Pancreas (tissue), 10 donors: Measurements from ENCODE around the gene SCPEP1. TPM values are rescaled to one million over a fixed set of nuclear protein-coding genes. Genes with fewer than 3 reads are reported as not detected.

Source experiments
- ATAC-seq, 4 donors: fragments of 200-7000 bp; cut with Tn5 transposase; one replicate each; pipeline versions ENCODE4 v1.8.0 to v1.9.1; 2020; ENCODE audit warnings: mild to moderate bottlenecking in 4 of 4, moderate library complexity in 4 of 4
- DNase-seq, 6 donors: peaks; one replicate each; pipeline ENCODE4 v3.0.0-alpha.2; 2020
- FAIRE-seq: peaks from 2 replicates; lab custom pipeline; 2012; peaks lifted over from hg19 to GRCh38; lab: Jason Lieb, UNC
- H3K27ac ChIP-seq, 4 donors: fragments of 200-600 bp; sonication (generic); 1 replicate in 3 of 4; 2 replicates in 1 of 4; pipeline versions ENCODE4 v1.5.0 to v1.8.0; 2020
- H3K27me3 ChIP-seq, 4 donors: fragments of 200-600 bp; one replicate each; pipeline ENCODE4 v1.8.0; 2021
- H3K36me3 ChIP-seq, 3 donors: fragments of 200-600 bp; sonication (generic) in 1 of 3; one replicate each; pipeline versions ENCODE4 v1.5.0 to v1.8.0; 2020 to 2021
- H3K4me1 ChIP-seq, 3 donors: fragments of 200-600 bp; one replicate each; pipeline ENCODE4 v1.8.0; 2021
- H3K4me3 ChIP-seq, 4 donors: fragments of 200-600 bp; sonication (generic) in 2 of 4; one replicate each; pipeline versions ENCODE4 v1.5.0 to v1.8.0; 2020 to 2021
- H3K9me3 ChIP-seq, 4 donors: fragments of 200-600 bp; one replicate each; pipeline ENCODE4 v1.8.0; 2021
- WGBS, 2 donors: extraction: QIAGEN DNeasy Blood & Tissue Kit; methylation state at CpG; one replicate each; pipeline ENCODE4 v1.1.7; 2013; 5-methylcytosine and 5-hydroxymethylcytosine counted together
- intact Hi-C, 3 donors: fragments of 100-400 bp; cut with DNase I; formaldehyde crosslinking; loops; one replicate each; pipeline versions ENCODE4 v1.11.1 to v1.14.2; 2022
- polyA plus RNA-seq, 2 donors: library from polyadenylated mRNA; stranded (reverse); fragments of 200-250 nt; gene quantifications; one replicate each; pipeline ENCODE4 v1.2.3, GENCODE V29; 2013
- total RNA-seq, 6 donors: library from RNA; stranded (reverse); fragmentation: NEBNext Ultra II Directional in 4 of 6; extraction: Animal tissue kit (Norgen Biotek cat#: 25700) in 4 of 6; gene quantifications; one replicate each; pipeline versions ENCODE4 v1.2.1 to v1.2.4, GENCODE V29; 2021 to 2023
- TF ChIP-seq, protein P1 (sequence below), 4 donors: fragments of 200-600 bp; sonication (generic) in 3 of 4; IDR thresholded peaks; one replicate each; pipeline versions ENCODE4 v1.5.0 to v1.8.0; 2021; ENCODE audit warnings: antibody characterized with exemption in 4 of 4
- donor health status: healthy with polysubstance abuse.
- donor health status: DM: no; HTN: no; CAD: no; lungs with moderate emphysema.
- donor health status: DM: no; HTN: no; CAD: no.
- donor health status: control.
- donor health status: control.
- donor health status: Bipolar disorder and iron deficiency.
- donor health status: DM: yes; HTN: yes; CAD: no.
- donor health status: DM: no; HTN: no; CAD: no.
- donor health status: DM: no; HTN: no; CAD: no.
- donor health status: DM: yes; HTN: yes; CAD: no.

SCPEP1 gene
- total and polyA plus RNA-seq, 8 donors, result 6.6 to 37.2 (median 16.3) TPM

DNA sequence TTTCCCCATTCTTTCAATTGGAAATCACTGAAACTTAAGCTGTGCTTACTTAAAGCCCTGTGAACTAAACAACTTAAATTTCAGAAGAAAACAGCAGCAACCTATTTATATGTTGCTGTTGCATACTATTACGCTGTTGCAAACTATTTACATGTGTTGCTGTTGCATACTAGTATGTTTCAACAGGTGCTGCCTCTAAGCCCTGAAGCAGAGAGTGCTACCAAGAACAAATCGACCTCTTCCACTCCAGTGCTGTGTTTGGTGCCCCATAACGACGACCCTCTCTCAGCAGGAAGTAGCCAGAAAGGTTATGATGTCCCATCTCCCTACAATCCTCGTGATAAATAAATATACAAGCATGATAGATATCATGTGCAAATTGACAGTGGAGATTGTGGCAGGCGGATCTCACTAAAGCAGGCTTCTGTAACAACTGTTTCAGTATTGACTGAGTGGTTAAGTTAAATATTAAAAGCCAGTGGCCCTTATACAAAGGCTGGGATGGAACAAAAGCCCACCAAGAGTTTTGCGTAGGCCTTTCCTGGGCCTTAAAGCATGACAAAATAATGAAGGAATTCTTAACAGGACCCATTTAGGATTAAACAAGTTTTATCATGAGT, 5.7 kb upstream of the SCPEP1 start:
- Histone ChIP-seq H3K27ac (no peak overlapping the region), H3K9me3 (no peaks in the 10 kb centered on the region), H3K4me1 (peaks cover 0 to 3% (median 0%) of the 10 kb centered on the region in 3 donors), H3K27me3 (no peaks in the 10 kb centered on the region), H3K36me3 (no peaks in the 10 kb centered on the region), H3K4me3 (no peak overlapping the region)
- no peak for DNase-seq
- intact Hi-C loops, result no loop called here
- TF ChIP-seq, protein P1, sequence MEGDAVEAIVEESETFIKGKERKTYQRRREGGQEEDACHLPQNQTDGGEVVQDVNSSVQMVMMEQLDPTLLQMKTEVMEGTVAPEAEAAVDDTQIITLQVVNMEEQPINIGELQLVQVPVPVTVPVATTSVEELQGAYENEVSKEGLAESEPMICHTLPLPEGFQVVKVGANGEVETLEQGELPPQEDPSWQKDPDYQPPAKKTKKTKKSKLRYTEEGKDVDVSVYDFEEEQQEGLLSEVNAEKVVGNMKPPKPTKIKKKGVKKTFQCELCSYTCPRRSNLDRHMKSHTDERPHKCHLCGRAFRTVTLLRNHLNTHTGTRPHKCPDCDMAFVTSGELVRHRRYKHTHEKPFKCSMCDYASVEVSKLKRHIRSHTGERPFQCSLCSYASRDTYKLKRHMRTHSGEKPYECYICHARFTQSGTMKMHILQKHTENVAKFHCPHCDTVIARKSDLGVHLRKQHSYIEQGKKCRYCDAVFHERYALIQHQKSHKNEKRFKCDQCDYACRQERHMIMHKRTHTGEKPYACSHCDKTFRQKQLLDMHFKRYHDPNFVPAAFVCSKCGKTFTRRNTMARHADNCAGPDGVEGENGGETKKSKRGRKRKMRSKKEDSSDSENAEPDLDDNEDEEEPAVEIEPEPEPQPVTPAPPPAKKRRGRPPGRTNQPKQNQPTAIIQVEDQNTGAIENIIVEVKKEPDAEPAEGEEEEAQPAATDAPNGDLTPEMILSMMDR (IDR thresholded peaks at IDR 0.05), result no peak
- no peak for FAIRE-seq
- WGBS, 2 donors, result 23 to 29% methylated on average over 7 of the region's 7 CpGs
- peak in 1 of 4 donors; percentile 55 for ATAC-seq

- DNase-seq (peak in 1 of 6 donors; percentile 20), ATAC-seq (peak in 1 of 4 donors; percentile 16), FAIRE-seq (no peak)
- intact Hi-C loops, result no loop called here
- H3K36me3 ChIP-seq, result no peaks in the 10 kb centered on the region
- WGBS, 2 donors, result 19% methylated on average over 7 of the region's 7 CpGs
- TF ChIP-seq, protein P1 (IDR thresholded peaks at IDR 0.05), result no peak
- H3K4me3 ChIP-seq, result no peak overlapping the region
- H3K27ac ChIP-seq, result peak overlapping the region in 1 of 4 donors; percentile 15
- H3K9me3 ChIP-seq, result no peaks in the 10 kb centered on the region
- H3K4me1 ChIP-seq, result peaks cover 0 to 8% (median 2%) of the 10 kb centered on the region in 3 donors
- no peaks in the 10 kb centered on the region for H3K27me3 ChIP-seq
Observed at GRCh38 chr17:56973520-56973919, 4.4 kb upstream of the SCPEP1 start.

DNA sequence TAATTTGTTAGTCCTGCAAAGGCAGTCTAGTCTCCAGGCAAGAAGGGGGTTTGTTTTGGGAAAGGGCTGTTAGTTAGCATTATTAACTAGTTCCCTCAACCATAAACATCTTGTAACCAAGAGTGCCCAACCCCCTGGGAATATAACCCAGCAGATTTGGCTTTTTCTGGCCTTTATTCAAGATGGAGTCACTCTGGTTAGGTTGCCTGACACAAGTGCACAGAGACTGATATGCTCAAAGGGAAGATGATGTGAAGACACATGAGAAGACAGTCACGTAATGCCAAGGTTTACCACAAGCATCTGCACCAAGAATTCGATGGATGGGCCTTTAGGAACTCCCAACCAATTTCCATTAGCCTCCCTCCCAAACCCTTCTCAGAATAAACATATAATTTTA, 3.9 kb upstream of the SCPEP1 start:
- no peak for ATAC-seq
- H3K9me3 ChIP-seq, result no peaks in the 10 kb centered on the region
- intact Hi-C loops, result no loop called here
- TF ChIP-seq, protein P1 (IDR thresholded peaks at IDR 0.05), result no peak
- no peak overlapping the region for H3K4me3 ChIP-seq
- H3K27me3 ChIP-seq, result no peaks in the 10 kb centered on the region
- WGBS, 2 donors, result 87 to 100% methylated on average over 2 of the region's 2 CpGs
- H3K27ac ChIP-seq, result peak overlapping the region in 1 of 4 donors; percentile 15
- FAIRE-seq, result no peak
- H3K36me3 ChIP-seq, result no peaks in the 10 kb centered on the region
- peaks cover 0 to 13% (median 7%) of the 10 kb centered on the region in 3 donors for H3K4me1 ChIP-seq
- DNase-seq, result no peak

- no peak for DNase-seq
- 83 to 86% methylated on average over 2 of the region's 2 CpGs for WGBS, 2 donors
- Histone ChIP-seq H3K36me3 (no peaks in the 10 kb centered on the region), H3K4me3 (no peak overlapping the region), H3K27me3 (no peaks in the 10 kb centered on the region), H3K27ac (no peak overlapping the region), H3K9me3 (no peaks in the 10 kb centered on the region), H3K4me1 (peaks cover 0 to 16% (median 7%) of the 10 kb centered on the region in 3 donors)
- TF ChIP-seq, protein P1 (IDR thresholded peaks at IDR 0.05), result no peak
- FAIRE-seq, result no peak
- ATAC-seq, result no peak
- intact Hi-C loops, result no loop called here
Observed at GRCh38 chr17:56975656-56976055, 2.3 kb upstream of the SCPEP1 start.

DNA sequence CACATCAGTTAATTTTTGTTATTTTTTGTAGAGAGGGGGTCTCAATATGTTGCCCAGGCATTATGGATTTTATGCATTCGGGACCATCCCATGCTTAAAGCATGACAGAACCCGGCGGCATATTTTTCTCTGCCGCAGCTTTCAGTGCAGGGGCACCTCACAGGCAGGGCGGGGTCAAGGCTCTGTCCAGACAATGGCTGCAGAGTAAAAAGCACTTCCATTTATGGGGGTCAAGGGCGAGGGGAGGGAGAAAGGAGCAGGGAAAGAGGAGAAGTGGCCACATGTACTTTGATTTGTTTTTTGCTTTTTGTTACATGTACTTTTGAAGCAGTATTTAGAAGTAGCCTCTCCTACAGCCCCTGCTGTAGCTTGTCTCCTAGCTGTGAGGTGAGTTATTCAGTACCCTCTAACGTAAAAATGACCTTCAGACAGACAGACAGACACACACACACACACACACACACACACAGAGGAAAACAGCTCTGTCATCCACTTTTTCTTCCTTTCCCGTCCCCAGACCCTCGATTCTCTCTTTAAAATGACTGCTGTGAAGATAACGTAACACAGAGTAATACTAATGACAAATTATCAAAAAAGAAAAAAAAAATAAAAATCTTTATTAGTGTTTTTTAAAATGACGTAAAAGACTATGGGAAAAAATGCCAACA, 856 bp upstream of the SCPEP1 start:
- Histone ChIP-seq H3K4me1 (peaks cover 0 to 16% (median 7%) of the 10 kb centered on the region in 3 donors), H3K27me3 (no peaks in the 10 kb centered on the region), H3K27ac (no peak overlapping the region), H3K36me3 (no peaks in the 10 kb centered on the region), H3K4me3 (peak overlapping the region in 3 of 4 donors; percentile 26 to 60 (median 57)), H3K9me3 (no peaks in the 10 kb centered on the region)
- FAIRE-seq (peak; percentile 80), ATAC-seq (peak in 2 of 4 donors; percentile 3 to 16), DNase-seq (no peak)
- TF ChIP-seq, protein P1 (IDR thresholded peaks at IDR 0.05), result no peak
- intact Hi-C loops, result no loop called here
- WGBS, 2 donors, result 42 to 46% methylated on average over 11 of the region's 11 CpGs
